T-helper 22 cell (primary cell): ENCODE data around the gene DCLK1.
"Not testable (repeated sequence)": the region's sequence is repeated elsewhere in the genome, so short reads cannot be mapped to it uniquely, and the experiment has no call there.

Experiments used
- DNase-seq: peaks from one replicate; pipeline ENCODE4 v3.0.0-alpha.2; 2020; ENCODE audit warnings: low read depth

Gene DCLK1

GRCh38 chr13:36084131-36084530 is 47.1 kb downstream of the DCLK1 start:
- DNase-seq: no peak

DNA sequence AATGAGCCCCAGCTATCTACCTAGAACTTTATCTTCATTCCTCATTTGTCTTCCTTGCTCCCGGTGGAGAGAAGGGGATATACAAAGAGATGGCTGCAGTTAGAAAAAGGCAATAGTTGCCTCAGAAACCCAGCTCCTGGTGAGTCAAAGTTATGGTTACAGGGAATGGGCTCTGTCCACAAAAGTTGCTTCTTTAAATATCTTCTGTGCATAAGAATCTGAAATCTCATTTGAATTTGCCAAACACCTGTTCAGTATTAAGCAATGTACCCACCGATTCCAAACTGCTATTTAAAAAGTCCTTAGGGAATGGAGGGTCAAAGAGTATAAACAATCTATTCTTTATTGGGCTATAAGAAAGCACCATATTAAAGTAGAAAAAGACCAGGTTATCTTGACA is 48.4 kb downstream of the DCLK1 start:
- no peak for DNase-seq

DNA sequence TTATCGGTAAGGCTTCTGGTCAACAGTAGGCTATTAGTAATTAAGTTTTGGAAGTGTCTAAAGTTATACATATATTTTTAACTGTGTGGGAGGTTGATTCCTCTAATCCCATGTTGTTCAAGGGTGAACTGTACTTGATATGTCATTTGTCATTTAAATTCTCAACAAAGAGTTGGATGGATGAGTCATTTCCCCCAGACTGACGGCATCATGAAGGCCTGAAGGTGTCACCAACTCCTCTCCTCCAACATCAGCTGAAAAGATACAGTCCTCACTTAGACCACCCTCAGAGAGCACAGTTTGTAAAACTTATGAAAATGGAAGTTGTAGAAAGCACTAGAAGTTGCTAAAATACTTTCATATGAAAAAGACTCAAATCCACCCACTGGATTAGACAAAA is 48.8 kb downstream of the DCLK1 start:
- no peak for DNase-seq

- DNase-seq: no peak
Measured at GRCh38 chr13:36076211-36076610, 55.0 kb downstream of the DCLK1 start.

GRCh38 chr13:36074659-36075058 is 56.5 kb downstream of the DCLK1 start:
- no peak for DNase-seq

DNA sequence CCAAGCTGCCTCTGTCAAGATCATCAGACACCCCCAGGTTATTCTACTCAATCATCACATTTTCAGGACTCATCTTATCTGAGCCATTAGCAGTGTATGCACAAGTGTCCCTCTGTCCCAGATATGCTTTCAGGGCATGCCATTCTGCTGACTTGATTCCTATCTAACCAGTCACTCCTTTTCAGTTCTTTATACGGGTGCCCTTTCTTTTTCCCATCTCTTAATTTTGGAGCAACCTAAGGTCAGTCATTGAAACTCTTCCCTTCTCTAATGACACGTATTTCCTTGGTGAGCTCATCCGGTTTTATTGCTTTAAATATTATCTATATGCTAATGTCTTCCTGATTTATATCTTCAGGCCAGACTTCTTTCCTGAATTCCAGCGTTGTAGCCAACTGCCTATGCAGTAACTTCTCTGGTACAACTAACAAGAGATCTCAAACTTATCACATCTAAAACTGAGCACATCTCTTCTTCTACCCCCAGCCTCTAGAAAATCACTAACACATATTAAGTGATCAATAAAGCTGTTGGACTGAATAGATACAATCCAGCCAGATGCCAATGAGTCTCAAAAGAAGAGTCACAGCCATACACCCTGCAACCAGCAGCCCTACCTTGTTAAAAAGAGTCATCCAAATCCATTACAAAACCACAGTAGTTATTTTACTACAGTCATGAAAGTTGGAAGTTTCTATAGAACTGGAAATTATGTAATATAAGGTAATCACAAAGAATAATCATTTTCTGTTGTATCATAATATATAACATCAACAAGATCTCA is 58.8 kb downstream of the DCLK1 start:
- DNase-seq: no peak

DNA sequence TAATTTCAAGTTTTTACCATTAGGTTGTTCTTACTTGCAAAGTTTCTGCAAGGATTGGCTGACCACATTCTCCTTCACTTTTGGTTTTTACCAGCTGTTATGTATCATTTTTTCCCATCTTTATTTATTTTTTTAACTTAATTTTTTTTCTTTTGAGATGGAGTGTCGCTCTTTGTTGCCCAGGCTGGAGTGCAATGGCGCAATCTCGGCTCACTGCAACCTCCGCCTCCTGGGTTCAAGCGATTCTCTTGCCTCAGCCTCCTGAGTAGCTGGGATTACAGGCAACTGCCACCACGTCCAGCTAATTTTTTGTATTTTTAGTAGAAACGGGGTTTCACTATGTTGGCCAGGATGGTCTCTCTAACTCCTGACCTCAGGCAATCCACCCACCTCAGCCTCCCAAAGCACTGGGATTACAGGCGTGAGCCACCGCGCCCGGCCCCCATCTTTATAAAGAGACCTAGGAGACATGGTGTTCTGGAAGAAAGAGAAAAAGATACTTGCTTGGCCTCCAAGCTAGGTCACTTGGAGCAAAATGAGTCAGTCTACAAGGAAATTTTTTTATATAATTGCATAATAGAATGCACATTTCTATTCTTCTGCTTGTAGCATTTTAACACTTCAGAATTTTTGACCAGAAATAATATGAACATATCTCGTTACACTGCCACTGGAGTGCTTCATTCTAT is 60.5 kb downstream of the DCLK1 start:
- not testable (repeated sequence) for DNase-seq

DNA sequence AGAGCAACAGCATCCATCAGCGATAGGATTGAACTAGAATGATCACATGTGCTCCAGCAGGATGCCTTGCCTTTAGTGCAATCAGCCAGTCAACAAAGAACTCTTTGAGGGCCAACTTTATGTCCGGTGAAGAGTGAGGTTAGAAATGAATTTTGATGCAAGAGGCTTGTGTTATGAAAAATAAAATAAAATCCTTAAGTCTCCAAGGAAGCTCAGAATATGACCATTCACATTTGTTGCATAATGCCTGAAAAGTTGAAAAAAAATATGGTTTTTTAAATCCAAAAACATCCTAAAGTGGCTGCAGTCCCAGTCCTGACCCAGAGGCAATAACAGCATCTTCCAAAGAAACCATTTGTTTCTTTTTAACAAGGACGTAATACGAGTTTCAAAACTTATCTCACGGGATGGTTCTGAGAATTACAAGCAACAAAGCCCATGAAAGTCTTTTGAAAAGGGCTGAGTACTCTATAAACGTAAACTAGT is 61.3 kb downstream of the DCLK1 start:
- no peak for DNase-seq

GRCh38 chr13:36068991-36069390 is 62.2 kb downstream of the DCLK1 start:
- DNase-seq: no peak

DNA sequence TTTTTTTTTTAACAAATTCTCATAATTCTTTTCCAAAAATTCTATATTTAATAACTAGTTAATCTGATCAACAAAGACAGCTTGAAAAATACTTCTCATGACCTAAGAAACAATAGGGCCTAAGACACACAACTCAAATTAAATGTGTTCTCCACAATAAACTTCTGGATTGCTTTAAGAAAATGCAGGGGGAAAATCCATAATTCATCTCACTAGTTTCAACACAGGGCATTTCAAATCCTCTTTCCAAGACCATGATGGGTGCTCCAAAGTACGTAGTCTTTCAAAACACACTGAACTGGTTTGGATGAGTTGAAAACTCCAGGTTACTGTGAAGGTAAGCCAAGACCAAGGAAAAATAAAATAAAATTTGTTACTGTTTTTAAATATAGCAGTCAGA is 62.6 kb downstream of the DCLK1 start:
- no peak for DNase-seq

DNA sequence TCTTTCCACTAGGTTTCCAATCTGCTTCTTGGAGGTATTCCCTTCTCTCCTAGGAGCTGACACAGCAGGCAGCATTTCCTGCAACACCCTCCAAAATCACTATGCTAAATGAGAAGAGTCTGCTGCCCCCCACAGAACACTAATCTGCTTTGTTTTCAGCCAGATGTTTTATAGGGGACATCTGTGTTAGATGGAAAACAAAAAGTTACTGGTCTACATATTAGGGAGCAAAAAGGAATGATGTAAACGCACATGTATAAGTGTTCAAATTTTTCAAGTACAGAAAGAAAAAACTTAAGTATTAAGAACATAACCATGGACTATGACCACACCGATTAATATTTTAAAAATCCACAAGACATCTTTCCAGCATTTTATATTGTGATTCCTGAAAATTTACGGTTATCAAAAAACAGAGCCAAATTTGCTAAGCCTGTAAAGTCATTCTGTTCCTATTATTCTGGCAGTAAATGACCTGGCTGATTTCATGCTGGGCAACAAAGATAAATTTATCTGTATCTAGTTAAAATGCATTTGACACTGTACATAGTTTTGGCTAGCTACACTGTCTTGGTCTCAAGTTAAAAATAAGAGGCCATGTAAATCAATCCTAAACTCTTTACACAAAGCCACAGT is 63.3 kb downstream of the DCLK1 start:
- DNase-seq: no peak

- no peak for DNase-seq
Measured at GRCh38 chr13:36062249-36062648, 68.9 kb downstream of the DCLK1 start.

- DNase-seq: no peak
Measured at GRCh38 chr13:36061621-36062020, 69.6 kb downstream of the DCLK1 start.

- no peak for DNase-seq
Measured at GRCh38 chr13:36061054-36061453, 70.1 kb downstream of the DCLK1 start.

- DNase-seq: no peak
Measured at GRCh38 chr13:36059321-36059720, 71.9 kb downstream of the DCLK1 start.

DNA sequence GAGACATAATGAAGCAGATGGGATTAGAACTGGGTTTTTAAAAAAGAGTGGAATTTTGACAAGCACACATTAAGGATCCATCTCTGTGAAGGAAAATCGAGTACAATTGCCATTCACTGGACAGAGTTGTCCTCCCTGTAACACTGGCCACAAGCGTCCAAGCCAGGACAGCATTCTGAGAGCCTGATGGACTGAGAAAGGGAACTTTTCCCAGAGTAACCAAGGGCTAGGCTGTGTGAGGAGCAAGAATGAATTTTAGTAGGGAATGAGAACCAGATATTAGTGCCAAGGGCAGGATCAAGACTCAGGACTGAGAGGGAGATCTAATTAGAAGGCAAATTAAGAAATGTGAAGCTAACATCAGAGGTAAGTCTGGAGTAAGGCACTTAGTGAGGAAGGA is 73.1 kb downstream of the DCLK1 start:
- no peak for DNase-seq

GRCh38 chr13:36057547-36057946 is 73.6 kb downstream of the DCLK1 start:
- DNase-seq: no peak

GRCh38 chr13:36057041-36057440 is 74.1 kb downstream of the DCLK1 start:
- no peak for DNase-seq

DNA sequence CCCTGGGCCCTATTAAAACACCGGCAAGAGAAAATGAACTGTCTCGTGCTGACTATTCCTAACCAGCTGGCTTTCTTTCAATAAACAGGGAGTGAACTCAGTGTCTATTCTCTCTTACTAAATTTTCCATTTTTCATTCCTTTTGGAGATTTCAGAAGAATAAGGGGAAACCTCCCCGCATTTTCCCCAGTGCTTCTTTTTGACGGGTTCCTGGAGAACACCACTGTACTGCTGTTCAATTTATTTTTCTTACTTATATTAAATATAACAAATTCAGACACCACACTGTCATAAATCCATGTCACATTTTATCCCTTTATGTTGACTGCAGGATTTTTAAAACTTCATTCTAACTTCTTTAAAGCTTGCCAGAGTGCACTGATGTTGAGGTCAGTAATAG is 75.8 kb downstream of the DCLK1 start:
- DNase-seq: no peak

DNA sequence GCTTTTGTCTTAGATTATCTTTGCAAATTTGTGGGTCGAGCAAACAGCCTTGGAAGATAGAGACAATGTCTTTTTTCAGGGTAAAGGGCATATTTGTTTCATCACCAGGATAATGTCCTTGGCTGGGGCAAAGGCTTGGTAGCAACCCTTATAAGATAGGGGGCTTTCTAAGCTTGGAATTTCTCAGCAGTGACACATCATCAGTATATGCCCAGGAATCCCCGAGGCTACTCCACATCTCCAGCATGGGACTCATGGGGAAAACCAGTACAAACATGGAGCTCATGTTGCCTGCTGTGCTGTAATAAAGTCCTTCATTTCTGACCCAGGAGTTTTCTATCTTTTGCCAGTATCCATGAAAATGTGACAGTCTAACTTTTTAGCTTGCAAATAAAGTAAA is 77.1 kb downstream of the DCLK1 start:
- no peak for DNase-seq

- DNase-seq: no peak
Measured at GRCh38 chr13:36051082-36051481, 80.1 kb downstream of the DCLK1 start.

GRCh38 chr13:36046672-36047071 is 84.5 kb downstream of the DCLK1 start:
- no peak for DNase-seq
